GM13977 (cell line): Measurements from ENCODE around the gene FRMD1.

Experiments
- DNase-seq: peaks from one replicate; pipeline ENCODE4 v3.0.0; 2012; ENCODE audit warnings: low spot score
- in situ Hi-C: fragments of 300-500 bp; cut with MboI; formaldehyde crosslinking; loops from one replicate; pipeline ENCODE4 v1.12.0; 2022; ENCODE audit warnings: low sequenced_read_pairs, low pct_unique_long_range_greater_than_20kb, mixed read lengths, inconsistent platforms; ENCODE audit not compliant: unreplicated experiment
- TF ChIP-seq, protein P1 (sequence below): IDR thresholded peaks from 2 replicates; pipeline ENCODE4 v1.5.1; 2012; ENCODE audit warnings: mild to moderate bottlenecking, control low read depth; ENCODE audit not compliant: insufficient read depth; ENCODE audit errors: extremely low read depth, missing control alignments

The FRMD1 gene

DNA sequence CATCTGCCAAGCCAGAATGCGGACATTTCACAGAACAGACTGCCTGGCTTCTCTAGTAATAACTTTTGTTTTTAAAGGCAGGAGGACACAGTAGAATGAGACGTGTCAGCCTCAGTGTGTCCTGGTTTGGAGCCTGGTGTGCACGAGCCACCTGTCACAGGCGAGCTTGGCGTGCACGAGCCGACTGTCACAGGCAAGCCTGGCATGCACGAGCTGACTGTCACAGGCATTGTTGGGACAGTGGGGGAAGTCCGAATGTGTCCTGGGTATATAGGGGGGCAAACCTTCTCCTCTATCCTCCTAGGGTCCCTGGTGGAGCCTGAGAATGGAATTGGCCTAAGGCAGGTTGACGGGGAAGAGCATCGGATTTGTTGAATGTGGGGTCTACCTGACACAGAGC is 74.1 kb downstream of the FRMD1 start:
- no peak for DNase-seq
- in situ Hi-C loops: no loop called here
- TF ChIP-seq, protein P1, sequence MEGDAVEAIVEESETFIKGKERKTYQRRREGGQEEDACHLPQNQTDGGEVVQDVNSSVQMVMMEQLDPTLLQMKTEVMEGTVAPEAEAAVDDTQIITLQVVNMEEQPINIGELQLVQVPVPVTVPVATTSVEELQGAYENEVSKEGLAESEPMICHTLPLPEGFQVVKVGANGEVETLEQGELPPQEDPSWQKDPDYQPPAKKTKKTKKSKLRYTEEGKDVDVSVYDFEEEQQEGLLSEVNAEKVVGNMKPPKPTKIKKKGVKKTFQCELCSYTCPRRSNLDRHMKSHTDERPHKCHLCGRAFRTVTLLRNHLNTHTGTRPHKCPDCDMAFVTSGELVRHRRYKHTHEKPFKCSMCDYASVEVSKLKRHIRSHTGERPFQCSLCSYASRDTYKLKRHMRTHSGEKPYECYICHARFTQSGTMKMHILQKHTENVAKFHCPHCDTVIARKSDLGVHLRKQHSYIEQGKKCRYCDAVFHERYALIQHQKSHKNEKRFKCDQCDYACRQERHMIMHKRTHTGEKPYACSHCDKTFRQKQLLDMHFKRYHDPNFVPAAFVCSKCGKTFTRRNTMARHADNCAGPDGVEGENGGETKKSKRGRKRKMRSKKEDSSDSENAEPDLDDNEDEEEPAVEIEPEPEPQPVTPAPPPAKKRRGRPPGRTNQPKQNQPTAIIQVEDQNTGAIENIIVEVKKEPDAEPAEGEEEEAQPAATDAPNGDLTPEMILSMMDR: no peak

DNA sequence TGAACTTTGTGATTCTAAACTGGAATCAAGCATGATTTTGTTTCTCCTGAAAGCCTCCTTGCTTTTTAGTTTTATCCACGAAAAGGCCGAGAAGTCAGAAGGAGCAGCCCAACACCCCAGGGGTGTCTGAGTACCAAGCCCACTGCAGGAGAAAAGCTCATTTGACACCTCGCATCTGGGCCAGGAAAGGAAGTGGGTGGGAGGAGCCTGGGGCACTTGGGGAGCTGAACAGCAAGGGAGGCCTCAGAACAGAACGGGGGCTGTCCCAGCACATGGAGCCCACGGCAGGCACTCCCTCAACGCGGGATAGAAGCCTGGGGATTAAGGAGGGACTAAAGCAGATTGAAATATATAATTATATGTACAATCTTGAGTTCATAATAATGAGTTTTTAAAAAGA is 75.0 kb downstream of the FRMD1 start:
- TF ChIP-seq, protein P1: no peak
- DNase-seq: no peak
- in situ Hi-C loops: no loop called here
